ENCODE measurements around the gene LRTM2.

- no peak for TF ChIP-seq POLR2AphosphoS5 (IDR thresholded peaks at IDR 0.05)
- TF ChIP-seq CTCF (IDR thresholded peaks at IDR 0.05; ENCODE audit: poor library complexity, severe bottlenecking): no peak
- TF ChIP-seq EP300 (conservative IDR thresholded peaks at IDR 0.05; ENCODE audit: poor library complexity, severe bottlenecking): no peak
Measured at GRCh38 chr12:1853716-1854115, 33.4 kb downstream of the LRTM2 start.
